HG03439 (cell line): ENCODE data around the gene MYO5B.
"Not testable (repeated sequence)": the region's sequence is repeated elsewhere in the genome, so short reads cannot be mapped to it uniquely, and the experiment has no call there.

ENCODE experiments used
- ATAC-seq: cut with Tn5 transposase; IDR thresholded peaks from one replicate; pipeline ENCODE4 v1.9.1; 2021; ENCODE audit warnings: mild to moderate bottlenecking, moderate library complexity; ENCODE audit not compliant: unreplicated experiment

The MYO5B gene

GRCh38 chr18:49894517-49895226 lies 300.3 kb downstream of the MYO5B start:
- ATAC-seq: no peak

- no peak for ATAC-seq
Observed at GRCh38 chr18:49893036-49893435, 301.9 kb downstream of the MYO5B start.

- ATAC-seq: no peak
Observed at GRCh38 chr18:49892148-49892924, 302.6 kb downstream of the MYO5B start.

- ATAC-seq: no peak
Observed at GRCh38 chr18:49890041-49890440, 304.9 kb downstream of the MYO5B start.

GRCh38 chr18:49889552-49889951 lies 305.4 kb downstream of the MYO5B start:
- not testable (repeated sequence) for ATAC-seq

- ATAC-seq: no peak
Observed at GRCh38 chr18:49886891-49887764, 307.8 kb downstream of the MYO5B start.

- no peak for ATAC-seq
Observed at GRCh38 chr18:49884959-49885358, 310.0 kb downstream of the MYO5B start.

GRCh38 chr18:49884465-49884864 lies 310.5 kb downstream of the MYO5B start:
- ATAC-seq: no peak

- no peak for ATAC-seq
Observed at GRCh38 chr18:49880661-49881060, 314.3 kb downstream of the MYO5B start.

GRCh38 chr18:49879271-49879580 lies 315.7 kb downstream of the MYO5B start:
- ATAC-seq: no peak

- ATAC-seq: no peak
Observed at GRCh38 chr18:49878567-49879270, 316.2 kb downstream of the MYO5B start.

- no peak for ATAC-seq
Observed at GRCh38 chr18:49878015-49878414, 316.9 kb downstream of the MYO5B start.

- no peak for ATAC-seq
Observed at GRCh38 chr18:49876536-49876935, 318.4 kb downstream of the MYO5B start.

- ATAC-seq: no peak
Observed at GRCh38 chr18:49875783-49876182, 319.2 kb downstream of the MYO5B start.

GRCh38 chr18:49875155-49875554 lies 319.8 kb downstream of the MYO5B start:
- no peak for ATAC-seq

- no peak for ATAC-seq
Observed at GRCh38 chr18:49874238-49874637, 320.7 kb downstream of the MYO5B start.

GRCh38 chr18:49869354-49869753 lies 325.6 kb downstream of the MYO5B start:
- ATAC-seq: no peak

GRCh38 chr18:49866680-49867079 lies 328.3 kb downstream of the MYO5B start:
- ATAC-seq: no peak

GRCh38 chr18:49865401-49865800 lies 329.5 kb downstream of the MYO5B start:
- no peak for ATAC-seq

GRCh38 chr18:49863769-49864621 lies 331.0 kb downstream of the MYO5B start:
- no peak for ATAC-seq
